Testis (tissue), 3 donors: ENCODE measurements around the gene SLC30A10. TPM values are rescaled to one million over a fixed set of nuclear protein-coding genes. Genes with fewer than 3 reads are reported as not detected.

ENCODE experiments used
- DNase-seq: peaks from one replicate; pipeline ENCODE4 v3.0.0-alpha.2; 2019
- H3K27ac ChIP-seq, 2 donors: fragments of 200-600 bp; sonication (generic); one replicate each; pipeline ENCODE4 v1.5.1; 2019
- H3K27me3 ChIP-seq: fragments of 200-600 bp; sonication (generic); one replicate; pipeline ENCODE4 v1.5.1; 2019
- H3K36me3 ChIP-seq: fragments of 200-600 bp; sonication (generic); one replicate; pipeline ENCODE4 v1.5.1; 2017; ENCODE audit warnings: low read depth; ENCODE audit errors: missing control alignments
- H3K4me1 ChIP-seq: fragments of 200-600 bp; sonication (generic); one replicate; pipeline ENCODE4 v1.5.1; 2019
- H3K4me3 ChIP-seq, 2 donors: fragments of 200-600 bp; sonication (generic); one replicate each; pipeline ENCODE4 v1.5.1; 2017 to 2019
- H3K9me3 ChIP-seq: fragments of 200-600 bp; sonication (generic); one replicate; pipeline ENCODE4 v1.5.1; 2017
- CTCF ChIP-seq, 3 experiments: fragments of 450-650 bp in 2 of 3; fragments of 200-600 bp in 1 of 3; sonication (generic) in 1 of 3; IDR thresholded peaks; one replicate each; pipeline ENCODE4 v1.5.1; 2016 to 2019; ENCODE audit warnings: antibody characterized with exemption in 3 of 3, mild to moderate bottlenecking in 2 of 3, moderate library complexity in 1 of 3
- POLR2A ChIP-seq: fragments of 450-650 bp; IDR thresholded peaks from one replicate; pipeline ENCODE4 v1.6.1; 2017; ENCODE audit warnings: antibody characterized with exemption, mild to moderate bottlenecking, moderate library complexity
- WGBS, 2 donors: methylation state at CpG; one replicate each; pipeline ENCODE4 v1.1.5; 2018; 5-methylcytosine and 5-hydroxymethylcytosine counted together
- intact Hi-C: fragments of 100-400 bp; cut with DNase I; formaldehyde crosslinking; loops from one replicate; pipeline ENCODE4 v1.15.1; 2023; ENCODE audit warnings: low total_unique reads
- polyA plus RNA-seq: library from polyadenylated mRNA; stranded (reverse); fragments of 350-450 nt; fragmentation: Illumina TruSeq; extraction: RNeasy Lipid Tissue Mini Kit (QIAGEN cat#74804); gene quantifications from one replicate; pipeline ENCODE4 v1.2.3, GENCODE V29; 2014; ENCODE audit warnings: low read depth, low replicate concordance; ENCODE audit not compliant: insufficient read depth
- total RNA-seq, 2 donors: library from RNA; depleted of rRNA; stranded (reverse); fragments of >200 nt; gene quantifications; one replicate each; pipeline ENCODE4 v1.2.3, GENCODE V29; 2016

The SLC30A10 gene
- total and polyA plus RNA-seq, 3 donors from 2014 or later = 2.2 to 4.0 (median 2.4) TPM

GRCh38 chr1:219917851-219918466 is 10.4 kb downstream of the SLC30A10 start:
- Histone ChIP-seq H3K36me3 (no peaks in the 10 kb centered on the region), H3K27ac (no peak overlapping the region), H3K4me3 (no peak overlapping the region), H3K4me1 (no peaks in the 10 kb centered on the region), H3K27me3 (no peaks in the 10 kb centered on the region), H3K9me3 (no peaks in the 10 kb centered on the region)
- no peak for DNase-seq
- 89 to 96% methylated on average over 10 of the region's 10 CpGs for WGBS, 2 donors
- intact Hi-C loops = no loop called here
- TF ChIP-seq POLR2A (no peak), CTCF (IDR thresholded peaks at IDR 0.05) (no peak)

- no peak overlapping the region for H3K4me3 ChIP-seq
- H3K9me3 ChIP-seq = no peaks in the 10 kb centered on the region
- 89 to 94% methylated on average over 1 of the region's 1 CpG for WGBS, 2 donors
- H3K27ac ChIP-seq = no peak overlapping the region
- intact Hi-C loops = no loop called here
- DNase-seq = no peak
- H3K4me1 ChIP-seq = no peaks in the 10 kb centered on the region
- TF ChIP-seq POLR2A (no peak), CTCF (IDR thresholded peaks at IDR 0.05) (no peak)
- H3K36me3 ChIP-seq = no peaks in the 10 kb centered on the region
- no peaks in the 10 kb centered on the region for H3K27me3 ChIP-seq
Observed at GRCh38 chr1:219917281-219917680, 11.1 kb downstream of the SLC30A10 start.

GRCh38 chr1:219916257-219916656 is 12.1 kb downstream of the SLC30A10 start:
- no peak for DNase-seq
- Histone ChIP-seq H3K9me3 (no peaks in the 10 kb centered on the region), H3K4me3 (no peak overlapping the region), H3K27ac (no peak overlapping the region), H3K4me1 (no peaks in the 10 kb centered on the region), H3K36me3 (no peaks in the 10 kb centered on the region), H3K27me3 (no peaks in the 10 kb centered on the region)
- TF ChIP-seq CTCF (IDR thresholded peaks at IDR 0.05) = no peak
- TF ChIP-seq POLR2A = no peak
- intact Hi-C loops = no loop called here
- WGBS, 2 donors = 94 to 95% methylated on average over 1 of the region's 1 CpG

- no peaks in the 10 kb centered on the region for H3K27me3 ChIP-seq
- H3K4me1 ChIP-seq = no peaks in the 10 kb centered on the region
- H3K27ac ChIP-seq = no peak overlapping the region
- DNase-seq = no peak
- intact Hi-C loops = no loop called here
- H3K9me3 ChIP-seq = no peaks in the 10 kb centered on the region
- H3K4me3 ChIP-seq = no peak overlapping the region
- H3K36me3 ChIP-seq = no peaks in the 10 kb centered on the region
- no peak for TF ChIP-seq POLR2A
- TF ChIP-seq CTCF (IDR thresholded peaks at IDR 0.05) = no peak
Observed at GRCh38 chr1:219913005-219913770, 15.2 kb downstream of the SLC30A10 start.
